K562 (cell line): ENCODE data around the gene RYR1.

Experiments
- CEBPG ChIP-seq, 3 experiments: fragments of 200-800 bp in 1 of 3; sonication (Bioruptor generic) in 1 of 3; sonication (generic) in 1 of 3; formaldehyde crosslinking in 1 of 3; IDR thresholded peaks in 2 of 3; conservative IDR thresholded peaks in 1 of 3; 2 replicates each; pipeline versions ENCODE4 v1.6.1 to v1.8.0; 2016 to 2022; ENCODE audit warnings: missing compliant biosample characterization in 2 of 3, missing genetic modification characterization in 2 of 3, mild to moderate bottlenecking in 1 of 3, missing genetic modification reagents in 1 of 3
- CREM ChIP-seq: IDR thresholded peaks from 2 replicates; pipeline ENCODE4 v1.6.1; 2014; ENCODE audit warnings: antibody characterized with exemption, low read depth
- KAT7 ChIP-seq: sonication (generic); formaldehyde crosslinking; IDR thresholded peaks from 2 replicates; pipeline ENCODE4 v1.8.0; 2022; ENCODE audit warnings: missing genetic modification reagents, mild to moderate bottlenecking, borderline replicate concordance
- MYNN ChIP-seq, 2 experiments: sonication (generic); formaldehyde crosslinking in 1 of 2; IDR thresholded peaks; 2 replicates each; pipeline versions ENCODE4 v1.5.0 to v1.6.1; 2016 to 2020; ENCODE audit warnings: antibody characterized with exemption in 1 of 2, missing genetic modification reagents in 1 of 2
- RAD21 ChIP-seq, 2 experiments: fragments of 250-450 bp in 1 of 2; fragments of 450-650 bp in 1 of 2; sonication (Bioruptor Pico) in 1 of 2; formaldehyde crosslinking in 1 of 2; IDR thresholded peaks in 1 of 2; conservative IDR thresholded peaks in 1 of 2; 2 replicates each; pipeline versions ENCODE4 v1.4.0 to v1.8.0; 2020 to 2022; ENCODE audit warnings: mild to moderate bottlenecking in 2 of 2, moderate library complexity in 1 of 2
- RFX5 ChIP-seq: IDR thresholded peaks from 2 replicates; pipeline ENCODE4 v1.6.1; 2011; ENCODE audit warnings: low read depth, mild to moderate bottlenecking, improper control_type of control experiment, low read length
- SMARCB1 ChIP-seq: IDR thresholded peaks from 2 replicates; pipeline ENCODE4 v1.6.1; 2011; ENCODE audit warnings: improper control_type of control experiment, low read depth; ENCODE audit not compliant: insufficient read length
- SP1 ChIP-seq: sonication (generic); formaldehyde crosslinking; IDR thresholded peaks from 2 replicates; pipeline ENCODE4 v1.8.1; 2022; ENCODE audit warnings: mild to moderate bottlenecking, missing genetic modification reagents
- TF ChIP-seq, protein P1 (sequence below), 2 experiments: fragments of 450-650 bp in 1 of 2; sonication (generic) in 1 of 2; formaldehyde crosslinking; conservative IDR thresholded peaks; 2 replicates each; pipeline versions ENCODE4 v1.4.0 to v1.8.1; 2020 to 2022; ENCODE audit warnings: mild to moderate bottlenecking in 1 of 2, missing genetic modification reagents in 1 of 2
- TF ChIP-seq, protein P2 (sequence below): fragments of 450-650 bp; formaldehyde crosslinking; IDR thresholded peaks from 2 replicates; pipeline ENCODE4 v1.4.0; 2020; ENCODE audit warnings: mild to moderate bottlenecking, moderate library complexity
- TF ChIP-seq, protein P3 (sequence below), 3 experiments: IDR thresholded peaks in 2 of 3; conservative IDR thresholded peaks in 1 of 3; 2 replicates each; pipeline ENCODE4 v1.5.1; 2011 to 2012; ENCODE audit warnings: low read length in 3 of 3, mild to moderate bottlenecking in 3 of 3, control low read depth in 2 of 3, improper control_type of control experiment in 1 of 3, inconsistent platforms in 1 of 3, low read depth in 1 of 3, mixed read lengths in 1 of 3, moderate library complexity in 1 of 3; ENCODE audit not compliant: insufficient read depth in 2 of 3
- TF ChIP-seq, protein P4 (sequence below): fragments of 450-650 bp; IDR thresholded peaks from 2 replicates; pipeline ENCODE4 v1.6.1; 2018; ENCODE audit not compliant: partially characterized antibody

- TF ChIP-seq, protein P1, sequence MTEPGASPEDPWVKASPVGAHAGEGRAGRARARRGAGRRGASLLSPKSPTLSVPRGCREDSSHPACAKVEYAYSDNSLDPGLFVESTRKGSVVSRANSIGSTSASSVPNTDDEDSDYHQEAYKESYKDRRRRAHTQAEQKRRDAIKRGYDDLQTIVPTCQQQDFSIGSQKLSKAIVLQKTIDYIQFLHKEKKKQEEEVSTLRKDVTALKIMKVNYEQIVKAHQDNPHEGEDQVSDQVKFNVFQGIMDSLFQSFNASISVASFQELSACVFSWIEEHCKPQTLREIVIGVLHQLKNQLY (CRISPR knock-in tag; conservative IDR thresholded peaks at IDR 0.05) = no peak
- no peak for TF ChIP-seq RAD21 (CRISPR knock-in tag; conservative IDR thresholded peaks at IDR 0.05 in 1 of 2, IDR thresholded peaks at IDR 0.05 in 1 of 2)
- no peak for TF ChIP-seq RFX5
- TF ChIP-seq CREM = peak; percentile 45; the same call in 1 of the 2 replicates
- TF ChIP-seq KAT7 (CRISPR knock-in tag) = 0 out of 2 replicates have a peak, but pooled peaks have one; percentile 56
- TF ChIP-seq MYNN (IDR thresholded peaks at IDR 0.05) = no peak
- no peak for TF ChIP-seq MYNN (CRISPR knock-in tag; IDR thresholded peaks at IDR 0.05)
- TF ChIP-seq, protein P2, sequence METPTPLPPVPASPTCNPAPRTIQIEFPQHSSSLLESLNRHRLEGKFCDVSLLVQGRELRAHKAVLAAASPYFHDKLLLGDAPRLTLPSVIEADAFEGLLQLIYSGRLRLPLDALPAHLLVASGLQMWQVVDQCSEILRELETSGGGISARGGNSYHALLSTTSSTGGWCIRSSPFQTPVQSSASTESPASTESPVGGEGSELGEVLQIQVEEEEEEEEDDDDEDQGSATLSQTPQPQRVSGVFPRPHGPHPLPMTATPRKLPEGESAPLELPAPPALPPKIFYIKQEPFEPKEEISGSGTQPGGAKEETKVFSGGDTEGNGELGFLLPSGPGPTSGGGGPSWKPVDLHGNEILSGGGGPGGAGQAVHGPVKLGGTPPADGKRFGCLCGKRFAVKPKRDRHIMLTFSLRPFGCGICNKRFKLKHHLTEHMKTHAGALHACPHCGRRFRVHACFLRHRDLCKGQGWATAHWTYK (CRISPR knock-in tag) = no peak
- TF ChIP-seq SMARCB1 = no peak
- TF ChIP-seq, protein P3, sequence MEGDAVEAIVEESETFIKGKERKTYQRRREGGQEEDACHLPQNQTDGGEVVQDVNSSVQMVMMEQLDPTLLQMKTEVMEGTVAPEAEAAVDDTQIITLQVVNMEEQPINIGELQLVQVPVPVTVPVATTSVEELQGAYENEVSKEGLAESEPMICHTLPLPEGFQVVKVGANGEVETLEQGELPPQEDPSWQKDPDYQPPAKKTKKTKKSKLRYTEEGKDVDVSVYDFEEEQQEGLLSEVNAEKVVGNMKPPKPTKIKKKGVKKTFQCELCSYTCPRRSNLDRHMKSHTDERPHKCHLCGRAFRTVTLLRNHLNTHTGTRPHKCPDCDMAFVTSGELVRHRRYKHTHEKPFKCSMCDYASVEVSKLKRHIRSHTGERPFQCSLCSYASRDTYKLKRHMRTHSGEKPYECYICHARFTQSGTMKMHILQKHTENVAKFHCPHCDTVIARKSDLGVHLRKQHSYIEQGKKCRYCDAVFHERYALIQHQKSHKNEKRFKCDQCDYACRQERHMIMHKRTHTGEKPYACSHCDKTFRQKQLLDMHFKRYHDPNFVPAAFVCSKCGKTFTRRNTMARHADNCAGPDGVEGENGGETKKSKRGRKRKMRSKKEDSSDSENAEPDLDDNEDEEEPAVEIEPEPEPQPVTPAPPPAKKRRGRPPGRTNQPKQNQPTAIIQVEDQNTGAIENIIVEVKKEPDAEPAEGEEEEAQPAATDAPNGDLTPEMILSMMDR (IDR thresholded peaks at IDR 0.05 in 2 of 3, conservative IDR thresholded peaks at IDR 0.05 in 1 of 3; ENCODE audit: insufficient read depth in 2 of 3, low read depth in 1 of 3, low read length in 3 of 3) = no peak
- peak; percentile 60 for TF ChIP-seq SP1
- TF ChIP-seq, protein P4, sequence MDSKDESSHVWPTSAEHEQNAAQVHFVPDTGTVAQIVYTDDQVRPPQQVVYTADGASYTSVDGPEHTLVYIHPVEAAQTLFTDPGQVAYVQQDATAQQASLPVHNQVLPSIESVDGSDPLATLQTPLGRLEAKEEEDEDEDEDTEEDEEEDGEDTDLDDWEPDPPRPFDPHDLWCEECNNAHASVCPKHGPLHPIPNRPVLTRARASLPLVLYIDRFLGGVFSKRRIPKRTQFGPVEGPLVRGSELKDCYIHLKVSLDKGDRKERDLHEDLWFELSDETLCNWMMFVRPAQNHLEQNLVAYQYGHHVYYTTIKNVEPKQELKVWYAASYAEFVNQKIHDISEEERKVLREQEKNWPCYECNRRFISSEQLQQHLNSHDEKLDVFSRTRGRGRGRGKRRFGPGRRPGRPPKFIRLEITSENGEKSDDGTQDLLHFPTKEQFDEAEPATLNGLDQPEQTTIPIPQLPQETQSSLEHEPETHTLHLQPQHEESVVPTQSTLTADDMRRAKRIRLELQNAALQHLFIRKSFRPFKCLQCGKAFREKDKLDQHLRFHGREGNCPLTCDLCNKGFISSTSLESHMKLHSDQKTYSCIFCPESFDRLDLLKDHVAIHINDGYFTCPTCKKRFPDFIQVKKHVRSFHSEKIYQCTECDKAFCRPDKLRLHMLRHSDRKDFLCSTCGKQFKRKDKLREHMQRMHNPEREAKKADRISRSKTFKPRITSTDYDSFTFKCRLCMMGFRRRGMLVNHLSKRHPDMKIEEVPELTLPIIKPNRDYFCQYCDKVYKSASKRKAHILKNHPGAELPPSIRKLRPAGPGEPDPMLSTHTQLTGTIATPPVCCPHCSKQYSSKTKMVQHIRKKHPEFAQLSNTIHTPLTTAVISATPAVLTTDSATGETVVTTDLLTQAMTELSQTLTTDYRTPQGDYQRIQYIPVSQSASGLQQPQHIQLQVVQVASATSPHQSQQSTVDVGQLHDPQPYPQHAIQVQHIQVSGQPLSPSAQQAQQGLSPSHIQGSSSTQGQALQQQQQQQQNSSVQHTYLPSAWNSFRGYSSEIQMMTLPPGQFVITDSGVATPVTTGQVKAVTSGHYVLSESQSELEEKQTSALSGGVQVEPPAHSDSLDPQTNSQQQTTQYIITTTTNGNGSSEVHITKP = peak; percentile 71
- no peak for TF ChIP-seq CEBPG (CRISPR knock-in tag; IDR thresholded peaks at IDR 0.05)
- TF ChIP-seq CEBPG (tag; conservative IDR thresholded peaks at IDR 0.05 in 1 of 2, IDR thresholded peaks at IDR 0.05 in 1 of 2) = no peak
Observed at GRCh38 chr19:38387550-38388348, 45.7 kb upstream of the RYR1 start, which contains the start of gene GGN.
